GM19023 (cell line): ENCODE results near the gene CTDSPL.

Source experiments
- ATAC-seq: cut with Tn5 transposase; IDR thresholded peaks from one replicate; pipeline ENCODE4 v1.9.1; 2021; ENCODE audit warnings: mild to moderate bottlenecking, moderate library complexity; ENCODE audit not compliant: unreplicated experiment

CTDSPL gene

GRCh38 chr3:37912052-37912733, 50.5 kb downstream of the CTDSPL start:
- no peak for ATAC-seq

- no peak for ATAC-seq
These were observed 51.8 kb downstream of the CTDSPL start for GRCh38 chr3:37913522-37913921.

GRCh38 chr3:37916685-37917084, 55.0 kb downstream of the CTDSPL start:
- ATAC-seq: no peak

GRCh38 chr3:37918627-37919026, 56.9 kb downstream of the CTDSPL start:
- no peak for ATAC-seq

GRCh38 chr3:37920156-37920699, 58.5 kb downstream of the CTDSPL start:
- ATAC-seq: no peak

- no peak for ATAC-seq
These were observed 59.3 kb downstream of the CTDSPL start for GRCh38 chr3:37921025-37921424.

- no peak for ATAC-seq
These were observed 61.3 kb downstream of the CTDSPL start for GRCh38 chr3:37922721-37923568.

- ATAC-seq: no peak
These were observed 61.9 kb downstream of the CTDSPL start for GRCh38 chr3:37923569-37924040.

GRCh38 chr3:37924453-37924852, 62.8 kb downstream of the CTDSPL start:
- no peak for ATAC-seq

GRCh38 chr3:37925157-37925556, 63.5 kb downstream of the CTDSPL start:
- ATAC-seq: no peak

GRCh38 chr3:37926611-37927010, 64.9 kb downstream of the CTDSPL start:
- no peak for ATAC-seq

GRCh38 chr3:37930495-37930894, 68.8 kb downstream of the CTDSPL start:
- ATAC-seq: no peak

- no peak for ATAC-seq
These were observed 70.8 kb downstream of the CTDSPL start for GRCh38 chr3:37932505-37932904.

GRCh38 chr3:37934631-37935289, 73.1 kb downstream of the CTDSPL start:
- no peak for ATAC-seq

GRCh38 chr3:37935290-37935668, 73.6 kb downstream of the CTDSPL start:
- no peak for ATAC-seq

GRCh38 chr3:37935756-37936666, 74.3 kb downstream of the CTDSPL start:
- no peak for ATAC-seq

- ATAC-seq: no peak
These were observed 75.5 kb downstream of the CTDSPL start for GRCh38 chr3:37937156-37937555.

- no peak for ATAC-seq
These were observed 76.3 kb downstream of the CTDSPL start for GRCh38 chr3:37938011-37938410.

- no peak for ATAC-seq
These were observed 78.7 kb downstream of the CTDSPL start for GRCh38 chr3:37940242-37940908.
